ENCODE measurements around the gene KCNIP4.
"Not testable (repeated sequence)": the region's sequence is repeated elsewhere in the genome, so short reads cannot be mapped to it uniquely, and the experiment has no call there.

Gene KCNIP4

GRCh38 chr4:21352354-21352753 lies 596.2 kb downstream of the KCNIP4 start:
- not testable (repeated sequence) for DNase-seq (ENCODE audit: low spot score)

- no peak for DNase-seq (ENCODE audit: low spot score)
Observed at GRCh38 chr4:21347142-21347541, 601.4 kb downstream of the KCNIP4 start.

GRCh38 chr4:21327976-21328700 lies 620.4 kb downstream of the KCNIP4 start:
- no peak for DNase-seq (ENCODE audit: low spot score)

- DNase-seq (ENCODE audit: low spot score): no peak
Observed at GRCh38 chr4:21320034-21320433, 628.5 kb downstream of the KCNIP4 start.

- DNase-seq (ENCODE audit: low spot score): no peak
Observed at GRCh38 chr4:21307709-21308108, 640.9 kb downstream of the KCNIP4 start.

- no peak for DNase-seq (ENCODE audit: low spot score)
Observed at GRCh38 chr4:21304540-21304887, 644.1 kb downstream of the KCNIP4 start.

GRCh38 chr4:21290562-21290961 lies 658.0 kb downstream of the KCNIP4 start:
- DNase-seq (ENCODE audit: low spot score): no peak

- no peak for DNase-seq (ENCODE audit: low spot score)
Observed at GRCh38 chr4:21276046-21276445, 672.5 kb downstream of the KCNIP4 start.

GRCh38 chr4:21271439-21272052 lies 677.0 kb downstream of the KCNIP4 start:
- no peak for DNase-seq (ENCODE audit: low spot score)

GRCh38 chr4:21248331-21248730 lies 700.2 kb downstream of the KCNIP4 start:
- DNase-seq (ENCODE audit: low spot score): no peak

GRCh38 chr4:21242163-21242562 lies 706.4 kb downstream of the KCNIP4 start:
- DNase-seq (ENCODE audit: low spot score): no peak

- no peak for DNase-seq (ENCODE audit: low spot score)
Observed at GRCh38 chr4:21226637-21227538, 721.7 kb downstream of the KCNIP4 start.

- no peak for DNase-seq (ENCODE audit: low spot score)
Observed at GRCh38 chr4:21211846-21212245, 736.7 kb downstream of the KCNIP4 start.

- no peak for DNase-seq (ENCODE audit: low spot score)
Observed at GRCh38 chr4:21209860-21210259, 738.7 kb downstream of the KCNIP4 start.

- no peak for DNase-seq (ENCODE audit: low spot score)
Observed at GRCh38 chr4:21205821-21206531, 742.6 kb downstream of the KCNIP4 start.

- no peak for DNase-seq (ENCODE audit: low spot score)
Observed at GRCh38 chr4:21203416-21203815, 745.2 kb downstream of the KCNIP4 start.

GRCh38 chr4:21202959-21203358 lies 745.6 kb downstream of the KCNIP4 start:
- DNase-seq (ENCODE audit: low spot score): no peak

- DNase-seq (ENCODE audit: low spot score): no peak
Observed at GRCh38 chr4:21198683-21199082, 749.9 kb downstream of the KCNIP4 start.

- no peak for DNase-seq (ENCODE audit: low spot score)
Observed at GRCh38 chr4:21195682-21196081, 752.9 kb downstream of the KCNIP4 start.

- DNase-seq (ENCODE audit: low spot score): no peak
Observed at GRCh38 chr4:21192367-21192766, 756.2 kb downstream of the KCNIP4 start.

GRCh38 chr4:21191317-21191716 lies 757.3 kb downstream of the KCNIP4 start:
- no peak for DNase-seq (ENCODE audit: low spot score)

- DNase-seq (ENCODE audit: low spot score): no peak
Observed at GRCh38 chr4:21184788-21185187, 763.8 kb downstream of the KCNIP4 start.

Measured in left forelimb (tissue), 1 donor.